ENCODE measurements around the gene PCDHAC1.

- TF ChIP-seq CTCF (IDR thresholded peaks at IDR 0.05) (no peak), SMC3 (IDR thresholded peaks at IDR 0.05; ENCODE audit: low read depth, low read length) (no peak), RAD21 (IDR thresholded peaks at IDR 0.05; ENCODE audit: low read length) (no peak), POLR2AphosphoS5 (IDR thresholded peaks at IDR 0.05; ENCODE audit: low read depth, low read length) (no peak)
These were observed 39.8 kb downstream of the PCDHAC1 start for GRCh38 chr5:140965905-140966292.
